ENCODE results near the gene APBA1. TPM values are rescaled to one million over a fixed set of nuclear protein-coding genes. Genes with fewer than 3 reads are reported as not detected.
"Not testable (repeated sequence)": the region's sequence is repeated elsewhere in the genome, so short reads cannot be mapped to it uniquely, and the experiment has no call there.

APBA1 gene
- total RNA-seq, 1 experiment from 2014 or later = 0.05 TPM

DNA sequence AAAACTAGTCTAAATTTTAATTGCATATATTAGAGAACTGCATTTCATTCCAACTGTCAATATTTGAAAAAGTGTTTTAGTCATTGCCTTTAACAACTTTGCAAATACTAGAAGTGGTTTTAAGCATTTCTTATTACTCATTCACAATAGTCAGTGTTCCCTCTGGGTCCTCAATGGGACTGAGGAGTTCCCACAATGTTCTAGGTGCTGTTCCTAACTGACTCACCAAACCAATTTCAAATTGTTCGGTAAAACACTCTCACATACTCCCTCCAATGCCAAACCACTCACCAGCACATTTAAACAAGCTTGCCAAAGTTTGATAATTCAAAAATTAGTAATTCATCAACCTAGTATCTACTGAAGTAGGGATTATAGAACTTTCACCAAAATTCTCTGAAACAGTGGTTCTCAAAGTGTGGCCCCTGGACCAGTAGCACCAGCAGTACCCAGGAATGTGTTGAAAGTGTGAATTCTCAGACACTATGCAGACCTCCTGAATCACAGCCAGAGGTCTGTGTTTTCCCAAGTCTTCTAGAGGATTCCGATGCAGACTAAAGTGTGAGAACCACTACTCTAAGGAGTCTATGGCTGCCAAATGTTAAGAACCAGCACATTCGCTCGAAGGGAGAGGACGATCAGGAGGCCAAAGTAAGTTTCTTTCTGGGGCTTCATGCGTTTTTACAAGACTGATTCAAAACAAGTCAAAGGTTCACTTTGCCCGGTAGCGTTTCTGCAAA, 72.8 kb downstream of the APBA1 start:
- ATAC-seq (no peak), DNase-seq (ENCODE audit: low read depth, low spot score) (no peak)
- intact Hi-C loops (cut with micrococcal nuclease; ENCODE audit: unreplicated experiment) (no loop called here), in situ Hi-C loops (cut with HindIII; ENCODE audit: low pct_unique_long_range_greater_than_20kb, low sequenced_read_pairs) (no loop called here)
- Histone ChIP-seq H3K4me3 (ENCODE audit: low read depth in 2 of 2, low read length in 2 of 2) (no peak overlapping the region), H3K36me3 (ENCODE audit: control insufficient read depth, insufficient read depth, low read length) (no peaks in the 10 kb centered on the region), H3K4me1 (ENCODE audit: control insufficient read depth, insufficient read depth, low read length) (no peaks in the 10 kb centered on the region), H3K9me3 (ENCODE audit: control insufficient read depth, insufficient read depth, low read depth, low read length) (no peaks in the 10 kb centered on the region), H3K27me3 (ENCODE audit: control insufficient read depth, insufficient read depth, low read length) (no peaks in the 10 kb centered on the region), H3K27ac (ENCODE audit: low read length) (no peak overlapping the region)
- ChIA-PET CTCF (no interaction called here), POLR2A (no interaction called here)
- no TSS peak for BruUV-seq (replicated peaks)
- TF ChIP-seq TCF7L2 (IDR thresholded peaks at IDR 0.05; ENCODE audit: low read depth, low read length) = no peak

DNA sequence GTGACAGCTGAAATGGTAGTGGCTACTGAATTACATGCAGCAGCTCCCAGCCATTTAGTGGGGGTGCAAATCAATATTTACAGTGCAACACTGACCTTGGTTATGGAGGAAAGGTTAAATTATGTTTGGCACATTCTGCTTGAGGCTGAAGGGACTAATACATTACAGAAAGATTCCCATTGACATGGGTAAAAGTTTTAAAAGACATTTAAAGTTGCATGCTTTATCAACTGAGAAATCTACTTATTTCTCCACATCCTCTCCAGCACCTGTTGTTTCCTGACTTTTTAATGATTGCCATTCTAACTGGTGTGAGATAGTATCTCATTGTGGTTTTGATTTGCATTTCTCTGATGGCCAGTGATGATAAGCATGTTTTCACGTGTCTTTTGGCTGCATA, 75.3 kb downstream of the APBA1 start:
- BruUV-seq (replicated peaks); ATAC-seq; intact Hi-C loops (cut with micrococcal nuclease; ENCODE audit: unreplicated experiment); H3K27me3 ChIP-seq (ENCODE audit: control insufficient read depth, insufficient read depth, low read length); H3K9me3 ChIP-seq (ENCODE audit: control insufficient read depth, insufficient read depth, low read depth, low read length); H3K4me1 ChIP-seq (ENCODE audit: control insufficient read depth, insufficient read depth, low read length); H3K36me3 ChIP-seq (ENCODE audit: control insufficient read depth, insufficient read depth, low read length); CTCF ChIA-PET; H3K4me3 ChIP-seq (ENCODE audit: low read depth in 2 of 2, low read length in 2 of 2); DNase-seq (ENCODE audit: low read depth, low spot score); H3K27ac ChIP-seq (ENCODE audit: low read length); in situ Hi-C loops (cut with HindIII; ENCODE audit: low pct_unique_long_range_greater_than_20kb, low sequenced_read_pairs); POLR2A ChIA-PET: not testable (repeated sequence)

DNA sequence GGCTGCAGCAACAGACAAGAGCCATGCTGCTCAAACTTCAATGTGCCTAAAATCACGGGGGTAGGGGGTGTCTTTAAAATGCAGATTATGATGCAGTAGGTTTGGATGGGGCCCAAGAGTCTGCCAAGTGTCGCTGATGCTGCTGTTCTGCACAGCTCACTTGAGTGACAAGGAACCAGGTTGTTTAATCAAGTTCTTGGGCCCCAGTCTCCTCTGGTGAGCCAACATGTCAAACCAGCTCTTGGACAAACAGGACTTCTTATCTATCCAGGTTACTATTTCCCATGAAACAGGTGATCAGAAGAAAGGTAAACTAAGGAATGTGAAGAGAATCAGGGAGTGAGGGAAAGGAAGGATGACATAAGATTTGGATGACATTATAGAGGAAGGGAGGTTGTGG, 78.0 kb downstream of the APBA1 start:
- CTCF ChIA-PET = no interaction called here
- POLR2A ChIA-PET = no interaction called here
- DNase-seq (ENCODE audit: low read depth, low spot score) = no peak
- TF ChIP-seq SIN3A (IDR thresholded peaks at IDR 0.05; ENCODE audit: borderline replicate concordance, insufficient read depth, low read depth, low read length) (no peak), TCF7L2 (IDR thresholded peaks at IDR 0.05; ENCODE audit: low read depth, low read length) (no peak), POLR2AphosphoS5 (IDR thresholded peaks at IDR 0.05; ENCODE audit: low read depth, low read length) (no peak)
- TF ChIP-seq, protein P1, sequence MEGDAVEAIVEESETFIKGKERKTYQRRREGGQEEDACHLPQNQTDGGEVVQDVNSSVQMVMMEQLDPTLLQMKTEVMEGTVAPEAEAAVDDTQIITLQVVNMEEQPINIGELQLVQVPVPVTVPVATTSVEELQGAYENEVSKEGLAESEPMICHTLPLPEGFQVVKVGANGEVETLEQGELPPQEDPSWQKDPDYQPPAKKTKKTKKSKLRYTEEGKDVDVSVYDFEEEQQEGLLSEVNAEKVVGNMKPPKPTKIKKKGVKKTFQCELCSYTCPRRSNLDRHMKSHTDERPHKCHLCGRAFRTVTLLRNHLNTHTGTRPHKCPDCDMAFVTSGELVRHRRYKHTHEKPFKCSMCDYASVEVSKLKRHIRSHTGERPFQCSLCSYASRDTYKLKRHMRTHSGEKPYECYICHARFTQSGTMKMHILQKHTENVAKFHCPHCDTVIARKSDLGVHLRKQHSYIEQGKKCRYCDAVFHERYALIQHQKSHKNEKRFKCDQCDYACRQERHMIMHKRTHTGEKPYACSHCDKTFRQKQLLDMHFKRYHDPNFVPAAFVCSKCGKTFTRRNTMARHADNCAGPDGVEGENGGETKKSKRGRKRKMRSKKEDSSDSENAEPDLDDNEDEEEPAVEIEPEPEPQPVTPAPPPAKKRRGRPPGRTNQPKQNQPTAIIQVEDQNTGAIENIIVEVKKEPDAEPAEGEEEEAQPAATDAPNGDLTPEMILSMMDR (IDR thresholded peaks at IDR 0.05) = no peak
- BruUV-seq (replicated peaks) = no TSS peak
- H3K4me1 ChIP-seq (ENCODE audit: control insufficient read depth, insufficient read depth, low read length) = no peaks in the 10 kb centered on the region
- no peaks in the 10 kb centered on the region for H3K9me3 ChIP-seq (ENCODE audit: control insufficient read depth, insufficient read depth, low read depth, low read length)
- intact Hi-C loops (cut with micrococcal nuclease; ENCODE audit: unreplicated experiment) = no loop called here
- H3K27ac ChIP-seq (ENCODE audit: low read length) = no peak overlapping the region
- no peaks in the 10 kb centered on the region for H3K27me3 ChIP-seq (ENCODE audit: control insufficient read depth, insufficient read depth, low read length)
- in situ Hi-C loops (cut with HindIII; ENCODE audit: low pct_unique_long_range_greater_than_20kb, low sequenced_read_pairs) = no loop called here
- ATAC-seq = no peak
- H3K4me3 ChIP-seq (ENCODE audit: low read depth in 2 of 2, low read length in 2 of 2) = no peak overlapping the region
- no peaks in the 10 kb centered on the region for H3K36me3 ChIP-seq (ENCODE audit: control insufficient read depth, insufficient read depth, low read length)

DNA sequence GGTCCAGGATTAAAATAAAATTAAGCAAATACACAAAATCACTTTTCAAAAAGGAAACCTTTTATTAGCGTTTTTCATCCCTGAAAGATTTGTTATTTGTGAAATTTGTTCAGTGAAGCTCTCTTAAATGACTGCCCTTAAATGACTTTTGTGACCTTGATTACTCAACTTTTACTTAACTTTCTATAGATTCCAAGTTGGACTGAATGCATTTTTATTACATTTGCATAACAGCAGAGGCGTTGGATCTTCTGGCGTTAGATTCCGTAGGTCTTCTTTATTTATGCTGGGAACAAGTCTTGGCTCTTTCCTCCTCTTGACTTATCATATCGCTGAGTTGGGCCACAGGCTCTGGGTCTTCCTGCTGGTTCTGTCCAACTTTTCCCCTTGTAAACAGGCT, 78.4 kb downstream of the APBA1 start:
- no peak overlapping the region for H3K27ac ChIP-seq (ENCODE audit: low read length)
- BruUV-seq (replicated peaks) = no TSS peak
- intact Hi-C loops (cut with micrococcal nuclease; ENCODE audit: unreplicated experiment) = no loop called here
- no peak overlapping the region for H3K4me3 ChIP-seq (ENCODE audit: low read depth in 2 of 2, low read length in 2 of 2)
- H3K4me1 ChIP-seq (ENCODE audit: control insufficient read depth, insufficient read depth, low read length) = no peaks in the 10 kb centered on the region
- POLR2A ChIA-PET = no interaction called here
- no peak for ATAC-seq
- DNase-seq (ENCODE audit: low read depth, low spot score) = no peak
- CTCF ChIA-PET = no interaction called here
- TF ChIP-seq TCF7L2 (IDR thresholded peaks at IDR 0.05; ENCODE audit: low read depth, low read length) (no peak), SIN3A (IDR thresholded peaks at IDR 0.05; ENCODE audit: borderline replicate concordance, insufficient read depth, low read depth, low read length) (no peak), POLR2AphosphoS5 (IDR thresholded peaks at IDR 0.05; ENCODE audit: low read depth, low read length) (no peak)
- TF ChIP-seq, protein P2, sequence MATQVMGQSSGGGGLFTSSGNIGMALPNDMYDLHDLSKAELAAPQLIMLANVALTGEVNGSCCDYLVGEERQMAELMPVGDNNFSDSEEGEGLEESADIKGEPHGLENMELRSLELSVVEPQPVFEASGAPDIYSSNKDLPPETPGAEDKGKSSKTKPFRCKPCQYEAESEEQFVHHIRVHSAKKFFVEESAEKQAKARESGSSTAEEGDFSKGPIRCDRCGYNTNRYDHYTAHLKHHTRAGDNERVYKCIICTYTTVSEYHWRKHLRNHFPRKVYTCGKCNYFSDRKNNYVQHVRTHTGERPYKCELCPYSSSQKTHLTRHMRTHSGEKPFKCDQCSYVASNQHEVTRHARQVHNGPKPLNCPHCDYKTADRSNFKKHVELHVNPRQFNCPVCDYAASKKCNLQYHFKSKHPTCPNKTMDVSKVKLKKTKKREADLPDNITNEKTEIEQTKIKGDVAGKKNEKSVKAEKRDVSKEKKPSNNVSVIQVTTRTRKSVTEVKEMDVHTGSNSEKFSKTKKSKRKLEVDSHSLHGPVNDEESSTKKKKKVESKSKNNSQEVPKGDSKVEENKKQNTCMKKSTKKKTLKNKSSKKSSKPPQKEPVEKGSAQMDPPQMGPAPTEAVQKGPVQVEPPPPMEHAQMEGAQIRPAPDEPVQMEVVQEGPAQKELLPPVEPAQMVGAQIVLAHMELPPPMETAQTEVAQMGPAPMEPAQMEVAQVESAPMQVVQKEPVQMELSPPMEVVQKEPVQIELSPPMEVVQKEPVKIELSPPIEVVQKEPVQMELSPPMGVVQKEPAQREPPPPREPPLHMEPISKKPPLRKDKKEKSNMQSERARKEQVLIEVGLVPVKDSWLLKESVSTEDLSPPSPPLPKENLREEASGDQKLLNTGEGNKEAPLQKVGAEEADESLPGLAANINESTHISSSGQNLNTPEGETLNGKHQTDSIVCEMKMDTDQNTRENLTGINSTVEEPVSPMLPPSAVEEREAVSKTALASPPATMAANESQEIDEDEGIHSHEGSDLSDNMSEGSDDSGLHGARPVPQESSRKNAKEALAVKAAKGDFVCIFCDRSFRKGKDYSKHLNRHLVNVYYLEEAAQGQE (IDR thresholded peaks at IDR 0.05; ENCODE audit: insufficient read depth in 1 of 2, low read depth in 2 of 2, low read length in 1 of 2) = no peak
- TF ChIP-seq, protein P1 (IDR thresholded peaks at IDR 0.05) = no peak
- H3K27me3 ChIP-seq (ENCODE audit: control insufficient read depth, insufficient read depth, low read length) = no peaks in the 10 kb centered on the region
- H3K36me3 ChIP-seq (ENCODE audit: control insufficient read depth, insufficient read depth, low read length) = no peaks in the 10 kb centered on the region
- no peaks in the 10 kb centered on the region for H3K9me3 ChIP-seq (ENCODE audit: control insufficient read depth, insufficient read depth, low read depth, low read length)
- in situ Hi-C loops (cut with HindIII; ENCODE audit: low pct_unique_long_range_greater_than_20kb, low sequenced_read_pairs) = no loop called here
